Heart left ventricle (tissue), 13 donors: ENCODE measurements around the gene ANAPC5.

Source experiments
- POLR2A ChIP-seq, 2 donors: fragments of 450-650 bp; IDR thresholded peaks; one replicate each; pipeline ENCODE4 v1.6.1; 2017; ENCODE audit warnings: antibody characterized with exemption in 2 of 2, mild to moderate bottlenecking in 2 of 2, moderate library complexity in 2 of 2
- TF ChIP-seq, protein P1 (sequence below), 12 donors: fragments of 200-600 bp; sonication (generic) in 4 of 12; IDR thresholded peaks; one replicate each; pipeline versions ENCODE4 v1.5.0 to v1.8.0; 2018 to 2022; ENCODE audit warnings: antibody characterized with exemption in 12 of 12, mild to moderate bottlenecking in 5 of 12
- donor health status: ischemic (EF 13 %, LVEDD 7.1; RV severe dilation, severe dysfunction).
- donor health status: DM: no; HTN: yes; CAD: no.
- donor health status: DM: no; HTN: no; CAD: no.
- donor health status: ischemic (EF 25% LVEDD 6.9; RV normal size, moderate dysfunction).
- donor health status: ischemic (EF 25% LVEDD 5.7; RV mildly dilated, moderate dysfunction).
- donor health status: ischemic (EF 35%, LVEDD 5.7; RV mildly dilated, moderate dysfunction).
- donor health status: nonischemic (EF 11% LVEDD 7.7; RV severe dilation, severe dysfunction).
- donor health status: DM: yes; HTN: yes; CAD: no.
- donor health status: PGD.
- donor health status: ischemic (EF 29% LVEDD 5.4; RV normal size, mild dysfunction).
- donor health status: nonischemic (EF 23%, LVEDD 6.1; RV moderate dilation, normal function).

DNA sequence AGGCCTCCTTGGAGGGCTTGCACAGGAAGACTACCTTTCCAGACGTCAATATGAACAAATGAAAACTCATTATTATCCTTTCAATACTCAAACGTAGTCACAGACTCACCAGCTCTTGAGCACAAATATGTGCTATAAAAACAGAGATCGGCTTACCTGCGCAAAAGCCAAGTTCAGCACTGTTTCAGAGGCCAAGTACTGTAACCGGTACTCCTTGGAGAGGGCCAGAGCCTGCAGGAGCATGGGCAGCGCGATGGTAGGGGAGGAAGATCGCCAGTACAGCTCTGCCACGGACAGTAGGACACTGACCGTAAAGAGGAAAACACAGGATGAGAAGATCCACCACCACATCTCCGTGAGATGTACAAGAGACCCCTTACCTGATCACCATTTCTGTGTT lies 34.1 kb downstream of the ANAPC5 start:
- TF ChIP-seq, protein P1, sequence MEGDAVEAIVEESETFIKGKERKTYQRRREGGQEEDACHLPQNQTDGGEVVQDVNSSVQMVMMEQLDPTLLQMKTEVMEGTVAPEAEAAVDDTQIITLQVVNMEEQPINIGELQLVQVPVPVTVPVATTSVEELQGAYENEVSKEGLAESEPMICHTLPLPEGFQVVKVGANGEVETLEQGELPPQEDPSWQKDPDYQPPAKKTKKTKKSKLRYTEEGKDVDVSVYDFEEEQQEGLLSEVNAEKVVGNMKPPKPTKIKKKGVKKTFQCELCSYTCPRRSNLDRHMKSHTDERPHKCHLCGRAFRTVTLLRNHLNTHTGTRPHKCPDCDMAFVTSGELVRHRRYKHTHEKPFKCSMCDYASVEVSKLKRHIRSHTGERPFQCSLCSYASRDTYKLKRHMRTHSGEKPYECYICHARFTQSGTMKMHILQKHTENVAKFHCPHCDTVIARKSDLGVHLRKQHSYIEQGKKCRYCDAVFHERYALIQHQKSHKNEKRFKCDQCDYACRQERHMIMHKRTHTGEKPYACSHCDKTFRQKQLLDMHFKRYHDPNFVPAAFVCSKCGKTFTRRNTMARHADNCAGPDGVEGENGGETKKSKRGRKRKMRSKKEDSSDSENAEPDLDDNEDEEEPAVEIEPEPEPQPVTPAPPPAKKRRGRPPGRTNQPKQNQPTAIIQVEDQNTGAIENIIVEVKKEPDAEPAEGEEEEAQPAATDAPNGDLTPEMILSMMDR (IDR thresholded peaks at IDR 0.05) = no peak
- TF ChIP-seq POLR2A (IDR thresholded peaks at IDR 0.05) = no peak
